HepG2 (cell line): ENCODE data around the gene FIZ1. TPM values are rescaled to one million over a fixed set of nuclear protein-coding genes. Genes with fewer than 3 reads are reported as not detected.

ENCODE experiments used
- FOXP1 ChIP-seq, 2 experiments: fragments of 450-650 bp in 1 of 2; IDR thresholded peaks; 2 replicates each; pipeline ENCODE4 v1.6.1; 2017 to 2018; ENCODE audit warnings: antibody characterized with exemption in 1 of 2
- HIVEP1 ChIP-seq: sonication (generic); formaldehyde crosslinking; IDR thresholded peaks from 2 replicates; pipeline ENCODE4 v1.4.0; 2020; ENCODE audit warnings: mild to moderate bottlenecking, missing genetic modification reagents
- MBNL3 ChIP-seq: fragments of 250-450 bp; sonication (Bioruptor Pico); conservative IDR thresholded peaks from 2 replicates; pipeline ENCODE4 v1.8.0; 2022; ENCODE audit warnings: mild to moderate bottlenecking, inconsistent platforms
- NRL ChIP-seq: sonication (generic); formaldehyde crosslinking; IDR thresholded peaks from 2 replicates; pipeline ENCODE4 v1.5.0; 2020; ENCODE audit warnings: missing genetic modification reagents, mild to moderate bottlenecking, moderate library complexity, borderline replicate concordance
- ZFP36L1 ChIP-seq: sonication (generic); formaldehyde crosslinking; IDR thresholded peaks from 2 replicates; pipeline ENCODE4 v1.8.0; 2022; ENCODE audit warnings: mild to moderate bottlenecking, missing genetic modification reagents, moderate library complexity
- ZFP62 ChIP-seq: sonication (generic); formaldehyde crosslinking; IDR thresholded peaks from 2 replicates; pipeline ENCODE4 v1.4.0; 2020; ENCODE audit warnings: missing genetic modification reagents
- ZNF292 ChIP-seq: sonication (generic); formaldehyde crosslinking; IDR thresholded peaks from 2 replicates; pipeline ENCODE4 v1.8.1; 2022; ENCODE audit warnings: mild to moderate bottlenecking, low read depth, missing genetic modification reagents, borderline replicate concordance
- ZNF468 ChIP-seq: sonication (generic); formaldehyde crosslinking; IDR thresholded peaks from 2 replicates; pipeline ENCODE4 v1.8.0; 2022; ENCODE audit warnings: mild to moderate bottlenecking, moderate library complexity, missing genetic modification reagents
- ZNF510 ChIP-seq: sonication (generic); formaldehyde crosslinking; IDR thresholded peaks from 2 replicates; pipeline ENCODE4 v1.4.0; 2020; ENCODE audit warnings: low read depth, mild to moderate bottlenecking, missing genetic modification reagents
- ZNF615 ChIP-seq: sonication (generic); formaldehyde crosslinking; IDR thresholded peaks from 2 replicates; pipeline ENCODE4 v1.5.0; 2020; ENCODE audit warnings: mild to moderate bottlenecking, missing genetic modification reagents, borderline replicate concordance
- ZNF773 ChIP-seq: sonication (generic); formaldehyde crosslinking; IDR thresholded peaks from 2 replicates; pipeline ENCODE4 v1.4.0; 2020; ENCODE audit warnings: missing genetic modification reagents, borderline replicate concordance
- ZNF850 ChIP-seq: sonication (generic); formaldehyde crosslinking; conservative IDR thresholded peaks from 2 replicates; pipeline ENCODE4 v1.9.0; 2021; ENCODE audit warnings: mild to moderate bottlenecking, missing genetic modification reagents
- ZNF891 ChIP-seq: sonication (generic); formaldehyde crosslinking; IDR thresholded peaks from 2 replicates; pipeline ENCODE4 v1.5.0; 2020; ENCODE audit warnings: mild to moderate bottlenecking, missing genetic modification reagents
- polyA plus RNA-seq, 8 experiments: library from polyadenylated mRNA; depleted of rRNA in 3 of 8; stranded (reverse) in 7 of 8; unstranded in 1 of 8; fragments of >200 nt; fragmentation: Illumina TruSeq in 4 of 8; extraction: Trizol in 4 of 8; gene quantifications; 2 replicates each; pipeline versions ENCODE4 v1.2.1 to v1.2.3, GENCODE V29; 2011 to 2016; ENCODE audit warnings: low read depth in 4 of 8, missing spikeins in 1 of 8, mixed read lengths in 1 of 8; ENCODE audit not compliant: insufficient read depth in 1 of 8
- total RNA-seq, 5 experiments: library from RNA; depleted of rRNA; stranded (reverse); fragments of >200 nt; fragmentation: Illumina TruSeq; extraction: Trizol; gene quantifications; 2 replicates each; pipeline ENCODE4 v1.2.3, GENCODE V29; 2016; ENCODE audit warnings: low read depth in 1 of 5
- TF ChIP-seq, protein P1 (sequence below): sonication (generic); formaldehyde crosslinking; conservative IDR thresholded peaks from 2 replicates; pipeline ENCODE4 v1.8.0; 2022; ENCODE audit warnings: low read depth, missing genetic modification reagents
- TF ChIP-seq, protein P2 (sequence below): sonication (generic); formaldehyde crosslinking; IDR thresholded peaks from 2 replicates; pipeline ENCODE4 v1.5.0; 2020; ENCODE audit warnings: missing genetic modification reagents
- TF ChIP-seq, protein P3 (sequence below): IDR thresholded peaks from 2 replicates; pipeline ENCODE4 v1.6.1; 2016; ENCODE audit warnings: missing compliant biosample characterization, missing genetic modification reagents, borderline replicate concordance
- TF ChIP-seq, protein P4 (sequence below): sonication (generic); formaldehyde crosslinking; IDR thresholded peaks from 2 replicates; pipeline ENCODE4 v1.4.0; 2020; ENCODE audit warnings: mild to moderate bottlenecking, missing genetic modification reagents
- TF ChIP-seq, protein P5 (sequence below): sonication (generic); formaldehyde crosslinking; IDR thresholded peaks from 2 replicates; pipeline ENCODE4 v1.9.0; 2021; ENCODE audit warnings: missing genetic modification reagents, borderline replicate concordance
- TF ChIP-seq, protein P6 (sequence below): sonication (generic); formaldehyde crosslinking; IDR thresholded peaks from 2 replicates; pipeline ENCODE4 v1.4.0; 2020; ENCODE audit warnings: missing genetic modification reagents

The FIZ1 gene
- total and polyA plus RNA-seq, 2 of the 13 experiments (the other 11 are each of a cell fraction or from before 2014, with no cell fraction given): 3.6 to 5.9 TPM

DNA sequence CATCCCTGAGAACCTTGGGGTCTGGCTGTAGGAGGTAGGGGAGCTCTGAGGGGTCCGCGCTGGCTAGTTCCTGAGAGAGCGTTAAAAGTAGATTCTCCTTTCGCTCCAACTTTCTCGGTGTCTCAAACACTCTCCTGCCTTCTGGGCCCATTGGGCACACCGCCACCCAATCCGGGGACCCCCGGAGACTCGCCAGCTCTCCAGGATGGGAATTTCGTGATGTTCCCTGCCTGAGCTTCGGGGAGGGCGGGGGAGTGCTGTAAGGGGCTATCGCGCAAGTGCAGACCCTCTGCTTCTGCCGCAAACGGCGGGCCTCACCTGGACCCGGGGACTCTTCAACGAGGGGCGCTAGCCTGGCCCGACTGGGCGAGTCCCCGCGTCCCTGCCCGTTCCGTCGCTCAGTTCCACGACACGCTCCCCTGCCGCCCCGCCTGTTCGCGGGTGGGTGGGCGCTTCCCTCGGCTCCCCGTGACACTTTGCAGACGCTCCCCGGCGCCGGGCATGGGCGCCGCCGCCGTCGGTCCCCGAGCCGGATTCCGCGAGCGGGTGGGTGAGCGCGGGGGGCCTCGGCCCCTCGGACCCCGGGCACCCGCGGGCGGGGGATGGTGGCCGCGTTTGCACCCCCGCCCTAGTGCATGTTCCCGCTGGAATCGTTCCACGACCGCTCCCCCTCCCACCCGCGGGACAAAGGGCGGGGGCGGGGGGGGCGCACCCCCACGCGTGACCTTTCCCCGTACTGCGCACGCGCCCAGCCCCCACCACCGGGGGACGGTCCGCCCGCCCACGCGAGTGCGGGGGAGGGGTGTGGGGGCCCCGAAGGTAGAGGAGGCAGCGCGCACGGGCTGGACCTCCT is 48.6 kb upstream of the FIZ1 start, which contains the start of gene CCDC106 (continued):
- TF ChIP-seq, protein P1, sequence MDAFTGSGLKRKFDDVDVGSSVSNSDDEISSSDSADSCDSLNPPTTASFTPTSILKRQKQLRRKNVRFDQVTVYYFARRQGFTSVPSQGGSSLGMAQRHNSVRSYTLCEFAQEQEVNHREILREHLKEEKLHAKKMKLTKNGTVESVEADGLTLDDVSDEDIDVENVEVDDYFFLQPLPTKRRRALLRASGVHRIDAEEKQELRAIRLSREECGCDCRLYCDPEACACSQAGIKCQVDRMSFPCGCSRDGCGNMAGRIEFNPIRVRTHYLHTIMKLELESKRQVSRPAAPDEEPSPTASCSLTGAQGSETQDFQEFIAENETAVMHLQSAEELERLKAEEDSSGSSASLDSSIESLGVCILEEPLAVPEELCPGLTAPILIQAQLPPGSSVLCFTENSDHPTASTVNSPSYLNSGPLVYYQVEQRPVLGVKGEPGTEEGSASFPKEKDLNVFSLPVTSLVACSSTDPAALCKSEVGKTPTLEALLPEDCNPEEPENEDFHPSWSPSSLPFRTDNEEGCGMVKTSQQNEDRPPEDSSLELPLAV (CRISPR knock-in tag): 0 out of 2 replicates have a peak, but pooled peaks have one; percentile 19
- 0 out of 2 replicates have a peak, but pooled peaks have one; percentile 19 for TF ChIP-seq NRL (CRISPR knock-in tag)
- no peak for TF ChIP-seq MBNL3 (CRISPR knock-in tag)
- no peak for TF ChIP-seq ZNF292
- TF ChIP-seq, protein P2, sequence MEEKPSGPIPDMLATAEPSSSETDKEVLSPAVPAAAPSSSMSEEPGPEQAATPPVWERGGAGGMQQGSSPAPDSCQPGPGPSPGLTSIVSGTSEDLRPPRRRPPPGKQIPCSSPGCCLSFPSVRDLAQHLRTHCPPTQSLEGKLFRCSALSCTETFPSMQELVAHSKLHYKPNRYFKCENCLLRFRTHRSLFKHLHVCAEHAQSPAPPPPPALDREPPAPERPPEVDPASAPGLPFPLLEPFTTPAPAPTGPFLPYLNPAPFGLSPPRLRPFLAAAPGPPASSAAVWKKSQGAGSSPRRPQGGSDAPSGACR (CRISPR knock-in tag): no peak
- no peak for TF ChIP-seq ZFP62 (CRISPR knock-in tag)
- TF ChIP-seq HIVEP1 (CRISPR knock-in tag): 0 out of 2 replicates have a peak, but pooled peaks have one; percentile 38
- TF ChIP-seq ZNF468 (CRISPR knock-in tag): no peak
- no peak for TF ChIP-seq ZFP36L1 (CRISPR knock-in tag)
- no peak for TF ChIP-seq ZNF510
- TF ChIP-seq, protein P3, sequence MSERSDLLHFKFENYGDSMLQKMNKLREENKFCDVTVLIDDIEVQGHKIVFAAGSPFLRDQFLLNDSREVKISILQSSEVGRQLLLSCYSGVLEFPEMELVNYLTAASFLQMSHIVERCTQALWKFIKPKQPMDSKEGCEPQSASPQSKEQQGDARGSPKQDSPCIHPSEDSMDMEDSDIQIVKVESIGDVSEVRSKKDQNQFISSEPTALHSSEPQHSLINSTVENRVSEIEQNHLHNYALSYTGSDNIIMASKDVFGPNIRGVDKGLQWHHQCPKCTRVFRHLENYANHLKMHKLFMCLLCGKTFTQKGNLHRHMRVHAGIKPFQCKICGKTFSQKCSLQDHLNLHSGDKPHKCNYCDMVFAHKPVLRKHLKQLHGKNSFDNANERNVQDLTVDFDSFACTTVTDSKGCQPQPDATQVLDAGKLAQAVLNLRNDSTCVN (CRISPR knock-in tag): no peak
- TF ChIP-seq, protein P4, sequence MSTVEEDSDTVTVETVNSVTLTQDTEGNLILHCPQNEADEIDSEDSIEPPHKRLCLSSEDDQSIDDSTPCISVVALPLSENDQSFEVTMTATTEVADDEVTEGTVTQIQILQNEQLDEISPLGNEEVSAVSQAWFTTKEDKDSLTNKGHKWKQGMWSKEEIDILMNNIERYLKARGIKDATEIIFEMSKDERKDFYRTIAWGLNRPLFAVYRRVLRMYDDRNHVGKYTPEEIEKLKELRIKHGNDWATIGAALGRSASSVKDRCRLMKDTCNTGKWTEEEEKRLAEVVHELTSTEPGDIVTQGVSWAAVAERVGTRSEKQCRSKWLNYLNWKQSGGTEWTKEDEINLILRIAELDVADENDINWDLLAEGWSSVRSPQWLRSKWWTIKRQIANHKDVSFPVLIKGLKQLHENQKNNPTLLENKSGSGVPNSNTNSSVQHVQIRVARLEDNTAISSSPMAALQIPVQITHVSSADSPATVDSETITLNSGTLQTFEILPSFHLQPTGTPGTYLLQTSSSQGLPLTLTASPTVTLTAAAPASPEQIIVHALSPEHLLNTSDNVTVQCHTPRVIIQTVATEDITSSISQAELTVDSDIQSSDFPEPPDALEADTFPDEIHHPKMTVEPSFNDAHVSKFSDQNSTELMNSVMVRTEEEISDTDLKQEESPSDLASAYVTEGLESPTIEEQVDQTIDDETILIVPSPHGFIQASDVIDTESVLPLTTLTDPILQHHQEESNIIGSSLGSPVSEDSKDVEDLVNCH (CRISPR knock-in tag): no peak
- no peak for TF ChIP-seq ZNF850 (CRISPR knock-in tag)
- no peak for TF ChIP-seq FOXP1 (IDR thresholded peaks at IDR 0.05)
- TF ChIP-seq FOXP1 (CRISPR knock-in tag; IDR thresholded peaks at IDR 0.05): no peak
- TF ChIP-seq ZNF891 (CRISPR knock-in tag): peak; percentile 48; the same call in 1 of the 2 replicates
- TF ChIP-seq, protein P5, sequence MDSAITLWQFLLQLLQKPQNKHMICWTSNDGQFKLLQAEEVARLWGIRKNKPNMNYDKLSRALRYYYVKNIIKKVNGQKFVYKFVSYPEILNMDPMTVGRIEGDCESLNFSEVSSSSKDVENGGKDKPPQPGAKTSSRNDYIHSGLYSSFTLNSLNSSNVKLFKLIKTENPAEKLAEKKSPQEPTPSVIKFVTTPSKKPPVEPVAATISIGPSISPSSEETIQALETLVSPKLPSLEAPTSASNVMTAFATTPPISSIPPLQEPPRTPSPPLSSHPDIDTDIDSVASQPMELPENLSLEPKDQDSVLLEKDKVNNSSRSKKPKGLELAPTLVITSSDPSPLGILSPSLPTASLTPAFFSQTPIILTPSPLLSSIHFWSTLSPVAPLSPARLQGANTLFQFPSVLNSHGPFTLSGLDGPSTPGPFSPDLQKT (CRISPR knock-in tag): no peak
- no peak for TF ChIP-seq ZNF615
- TF ChIP-seq, protein P6, sequence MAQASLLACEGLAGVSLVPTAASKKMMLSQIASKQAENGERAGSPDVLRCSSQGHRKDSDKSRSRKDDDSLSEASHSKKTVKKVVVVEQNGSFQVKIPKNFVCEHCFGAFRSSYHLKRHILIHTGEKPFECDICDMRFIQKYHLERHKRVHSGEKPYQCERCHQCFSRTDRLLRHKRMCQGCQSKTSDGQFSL (CRISPR knock-in tag): peak; percentile 91
- no peak for TF ChIP-seq ZNF773 (CRISPR knock-in tag)
